GM12875 (cell line): ENCODE data around the gene ZG16.
"Not testable (repeated sequence)": the region's sequence is repeated elsewhere in the genome, so short reads cannot be mapped to it uniquely, and the experiment has no call there.

Experiments used
- H3K4me3 ChIP-seq: one replicate; pipeline ENCODE4 v1.5.1; 2011; ENCODE audit warnings: low read depth, low read length, control low read depth
- TF ChIP-seq, protein P1 (sequence below): IDR thresholded peaks from 2 replicates; pipeline ENCODE4 v1.5.1; 2011; ENCODE audit warnings: low read depth, mild to moderate bottlenecking, control low read depth, inconsistent platforms, low read length, moderate library complexity, borderline replicate concordance; ENCODE audit not compliant: insufficient read depth

The ZG16 gene

DNA sequence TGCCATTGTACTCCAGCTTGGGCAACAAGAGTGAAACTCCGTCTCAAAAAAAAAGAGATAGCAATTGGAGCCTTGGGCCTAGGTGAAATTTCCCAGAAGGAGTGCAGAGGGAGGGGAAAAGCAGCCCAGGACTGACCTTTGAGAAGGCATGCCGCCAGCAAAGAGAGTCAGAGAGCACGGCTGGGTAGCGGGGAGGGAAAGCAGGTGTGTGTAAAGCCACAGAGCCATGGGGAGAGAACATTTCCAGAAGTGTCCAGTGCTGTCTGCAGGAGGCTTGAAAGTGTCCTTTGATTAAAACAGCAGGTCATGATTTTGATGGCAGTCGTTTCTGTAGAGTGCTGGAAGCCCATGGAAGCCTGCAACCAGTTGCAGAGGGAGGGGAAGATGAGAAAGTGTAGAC, 40.3 kb upstream of the ZG16 start:
- H3K4me3 ChIP-seq = no peak overlapping the region
- TF ChIP-seq, protein P1, sequence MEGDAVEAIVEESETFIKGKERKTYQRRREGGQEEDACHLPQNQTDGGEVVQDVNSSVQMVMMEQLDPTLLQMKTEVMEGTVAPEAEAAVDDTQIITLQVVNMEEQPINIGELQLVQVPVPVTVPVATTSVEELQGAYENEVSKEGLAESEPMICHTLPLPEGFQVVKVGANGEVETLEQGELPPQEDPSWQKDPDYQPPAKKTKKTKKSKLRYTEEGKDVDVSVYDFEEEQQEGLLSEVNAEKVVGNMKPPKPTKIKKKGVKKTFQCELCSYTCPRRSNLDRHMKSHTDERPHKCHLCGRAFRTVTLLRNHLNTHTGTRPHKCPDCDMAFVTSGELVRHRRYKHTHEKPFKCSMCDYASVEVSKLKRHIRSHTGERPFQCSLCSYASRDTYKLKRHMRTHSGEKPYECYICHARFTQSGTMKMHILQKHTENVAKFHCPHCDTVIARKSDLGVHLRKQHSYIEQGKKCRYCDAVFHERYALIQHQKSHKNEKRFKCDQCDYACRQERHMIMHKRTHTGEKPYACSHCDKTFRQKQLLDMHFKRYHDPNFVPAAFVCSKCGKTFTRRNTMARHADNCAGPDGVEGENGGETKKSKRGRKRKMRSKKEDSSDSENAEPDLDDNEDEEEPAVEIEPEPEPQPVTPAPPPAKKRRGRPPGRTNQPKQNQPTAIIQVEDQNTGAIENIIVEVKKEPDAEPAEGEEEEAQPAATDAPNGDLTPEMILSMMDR = no peak

DNA sequence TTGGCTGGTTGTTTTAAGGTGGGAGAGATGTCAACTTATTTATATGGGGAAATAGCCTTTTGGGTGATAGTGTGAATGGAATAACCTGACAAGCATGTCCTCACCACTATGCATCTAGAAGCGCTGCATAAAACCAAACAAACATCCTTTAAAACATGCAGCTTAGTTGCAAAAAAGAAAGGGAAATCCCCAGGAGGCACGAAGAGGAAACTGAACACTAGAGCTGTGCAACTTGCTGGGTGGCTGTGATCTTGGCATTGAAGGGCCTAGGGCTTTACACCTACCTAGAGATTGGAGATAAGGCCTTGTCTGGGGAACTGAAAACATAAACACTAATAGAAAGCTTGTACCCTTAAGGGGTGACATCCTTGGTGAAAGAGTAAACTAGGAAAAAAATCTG, 39.5 kb upstream of the ZG16 start:
- TF ChIP-seq, protein P1 = no peak
- no peak overlapping the region for H3K4me3 ChIP-seq

- not testable (repeated sequence) for H3K4me3 ChIP-seq
Observed at GRCh38 chr16:29739927-29740629, 38.0 kb upstream of the ZG16 start.

GRCh38 chr16:29740630-29741015, 37.4 kb upstream of the ZG16 start:
- H3K4me3 ChIP-seq = not testable (repeated sequence)

GRCh38 chr16:29742683-29743275, 35.3 kb upstream of the ZG16 start:
- no peak overlapping the region for H3K4me3 ChIP-seq
- TF ChIP-seq, protein P1 = no peak

GRCh38 chr16:29743475-29743826, 34.6 kb upstream of the ZG16 start:
- TF ChIP-seq, protein P1 = no peak
- H3K4me3 ChIP-seq = no peak overlapping the region

- no peak overlapping the region for H3K4me3 ChIP-seq
- TF ChIP-seq, protein P1 = no peak
Observed at GRCh38 chr16:29743827-29744531, 34.1 kb upstream of the ZG16 start.

DNA sequence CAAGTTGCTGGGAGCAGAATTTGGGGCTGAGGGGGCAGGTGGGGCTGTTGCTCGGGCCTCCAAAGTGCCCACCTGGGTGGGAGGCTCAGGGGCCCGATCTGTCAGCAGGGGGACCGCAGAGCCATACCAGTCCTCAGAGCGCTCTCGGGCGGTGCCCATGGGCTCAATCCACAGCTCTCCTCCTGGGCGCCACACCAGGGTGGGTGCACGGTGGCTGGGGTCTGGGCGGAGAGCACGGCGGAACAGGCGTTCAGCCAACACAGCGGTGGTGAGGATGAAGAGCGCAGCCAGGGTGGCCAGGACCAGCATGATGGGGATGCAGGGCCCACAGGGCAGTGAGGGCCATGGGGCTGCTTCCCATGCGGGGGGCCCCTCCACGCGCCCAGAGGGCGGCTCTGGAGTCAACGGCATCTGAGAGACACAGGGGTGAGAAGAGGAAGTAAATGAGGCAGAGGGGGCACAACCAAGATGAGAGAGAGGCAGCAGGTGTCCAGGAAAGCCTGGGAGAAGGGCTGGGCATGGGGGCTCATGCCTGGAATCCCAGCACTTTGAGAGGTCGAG, 33.4 kb upstream of the ZG16 start:
- TF ChIP-seq, protein P1 = no peak
- H3K4me3 ChIP-seq = no peak overlapping the region
